GM13977 (cell line): Measurements from ENCODE around the gene DNAH10.
A peak's percentile ranks its signal among the peaks of the same experiment; 100 is the strongest.

ENCODE experiments used
- DNase-seq: peaks from one replicate; pipeline ENCODE4 v3.0.0; 2012; ENCODE audit warnings: low spot score
- in situ Hi-C: fragments of 300-500 bp; cut with MboI; formaldehyde crosslinking; loops from one replicate; pipeline ENCODE4 v1.12.0; 2022; ENCODE audit warnings: low sequenced_read_pairs, low pct_unique_long_range_greater_than_20kb, mixed read lengths, inconsistent platforms; ENCODE audit not compliant: unreplicated experiment
- TF ChIP-seq, protein P1 (sequence below): IDR thresholded peaks from 2 replicates; pipeline ENCODE4 v1.5.1; 2012; ENCODE audit warnings: mild to moderate bottlenecking, control low read depth; ENCODE audit not compliant: insufficient read depth; ENCODE audit errors: extremely low read depth, missing control alignments

Gene DNAH10

DNA sequence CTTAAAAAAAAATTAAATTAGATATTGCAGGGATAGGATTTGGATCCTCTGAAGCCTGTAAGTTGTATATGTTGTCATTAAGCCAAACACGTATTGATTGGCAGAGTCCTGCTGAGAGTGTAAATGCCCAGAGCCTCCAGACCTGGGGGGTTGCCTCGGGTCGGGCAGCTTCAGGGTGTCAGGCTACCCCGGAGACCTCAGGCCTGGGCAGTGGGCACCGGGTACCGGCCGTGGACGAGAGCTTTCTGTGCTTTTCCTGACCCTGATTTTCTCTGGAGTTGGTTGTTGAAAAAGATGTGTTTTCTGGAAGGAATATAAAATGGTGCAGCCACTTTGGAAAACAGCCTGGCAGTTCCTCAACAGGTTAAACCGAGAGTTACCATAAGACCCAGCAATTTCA is 96.1 kb downstream of the DNAH10 start:
- TF ChIP-seq, protein P1, sequence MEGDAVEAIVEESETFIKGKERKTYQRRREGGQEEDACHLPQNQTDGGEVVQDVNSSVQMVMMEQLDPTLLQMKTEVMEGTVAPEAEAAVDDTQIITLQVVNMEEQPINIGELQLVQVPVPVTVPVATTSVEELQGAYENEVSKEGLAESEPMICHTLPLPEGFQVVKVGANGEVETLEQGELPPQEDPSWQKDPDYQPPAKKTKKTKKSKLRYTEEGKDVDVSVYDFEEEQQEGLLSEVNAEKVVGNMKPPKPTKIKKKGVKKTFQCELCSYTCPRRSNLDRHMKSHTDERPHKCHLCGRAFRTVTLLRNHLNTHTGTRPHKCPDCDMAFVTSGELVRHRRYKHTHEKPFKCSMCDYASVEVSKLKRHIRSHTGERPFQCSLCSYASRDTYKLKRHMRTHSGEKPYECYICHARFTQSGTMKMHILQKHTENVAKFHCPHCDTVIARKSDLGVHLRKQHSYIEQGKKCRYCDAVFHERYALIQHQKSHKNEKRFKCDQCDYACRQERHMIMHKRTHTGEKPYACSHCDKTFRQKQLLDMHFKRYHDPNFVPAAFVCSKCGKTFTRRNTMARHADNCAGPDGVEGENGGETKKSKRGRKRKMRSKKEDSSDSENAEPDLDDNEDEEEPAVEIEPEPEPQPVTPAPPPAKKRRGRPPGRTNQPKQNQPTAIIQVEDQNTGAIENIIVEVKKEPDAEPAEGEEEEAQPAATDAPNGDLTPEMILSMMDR, result no peak
- in situ Hi-C loops, result no loop called here
- no peak for DNase-seq

DNA sequence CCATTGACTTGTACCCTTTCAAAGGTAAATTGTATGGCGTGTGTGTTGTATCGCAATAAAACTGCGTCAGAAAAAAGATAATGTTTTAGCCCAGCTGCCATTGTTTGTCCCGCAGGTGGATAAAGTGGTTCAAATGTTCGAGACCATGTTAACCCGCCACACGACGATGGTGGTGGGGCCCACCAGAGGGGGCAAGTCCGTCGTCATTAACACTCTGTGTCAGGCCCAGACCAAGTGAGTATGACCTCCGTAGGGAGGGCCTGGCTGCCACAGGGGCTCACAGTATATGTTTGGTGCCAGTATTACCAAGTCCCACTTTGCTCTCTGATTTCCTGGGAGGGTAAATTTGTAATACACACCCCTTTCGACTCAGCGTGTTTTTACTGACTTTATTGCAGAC is 96.9 kb downstream of the DNAH10 start:
- TF ChIP-seq, protein P1, result no peak
- DNase-seq, result no peak
- in situ Hi-C loops, result no loop called here

DNA sequence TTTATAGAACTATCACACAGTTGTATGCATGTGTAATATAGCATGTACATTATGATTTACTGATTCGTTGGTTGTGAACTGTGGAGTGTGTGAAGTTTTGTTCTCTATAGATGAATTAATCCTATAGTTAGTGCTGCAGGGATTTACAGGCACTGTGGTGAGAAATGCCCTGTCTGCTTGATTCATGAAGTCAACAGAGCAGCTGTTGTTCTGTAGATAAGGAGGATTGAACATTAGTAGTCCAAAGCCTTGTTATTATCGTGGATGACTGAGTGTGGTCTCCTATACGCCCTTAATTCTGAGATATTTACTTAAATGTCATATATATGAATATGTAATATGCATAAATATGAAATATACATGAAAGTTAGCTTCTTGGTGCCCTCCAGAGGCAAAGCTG is 98.3 kb downstream of the DNAH10 start:
- no peak for DNase-seq
- TF ChIP-seq, protein P1, result peak; percentile 9
- in situ Hi-C loops, result no loop called here

DNA sequence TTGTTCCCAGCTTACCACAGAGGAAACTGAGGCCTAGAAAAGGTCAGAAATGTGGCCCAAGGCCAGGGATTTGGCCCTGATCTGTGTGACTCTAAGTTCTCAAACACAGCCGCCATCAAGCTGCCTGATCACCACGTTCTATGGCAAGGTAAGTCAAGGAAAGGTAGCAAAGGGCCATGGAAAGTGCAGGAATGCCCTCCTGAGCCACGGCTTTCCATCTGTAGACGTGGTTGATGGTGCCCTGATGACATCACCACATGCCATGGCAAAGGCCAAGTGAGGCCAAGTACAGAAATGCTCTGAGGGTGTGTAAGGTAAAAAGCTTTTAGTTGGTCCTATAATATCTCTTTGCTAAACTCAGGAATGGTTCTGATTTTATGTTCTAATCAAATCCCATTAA is 99.3 kb downstream of the DNAH10 start:
- no peak for DNase-seq
- in situ Hi-C loops, result no loop called here
- TF ChIP-seq, protein P1, result no peak

DNA sequence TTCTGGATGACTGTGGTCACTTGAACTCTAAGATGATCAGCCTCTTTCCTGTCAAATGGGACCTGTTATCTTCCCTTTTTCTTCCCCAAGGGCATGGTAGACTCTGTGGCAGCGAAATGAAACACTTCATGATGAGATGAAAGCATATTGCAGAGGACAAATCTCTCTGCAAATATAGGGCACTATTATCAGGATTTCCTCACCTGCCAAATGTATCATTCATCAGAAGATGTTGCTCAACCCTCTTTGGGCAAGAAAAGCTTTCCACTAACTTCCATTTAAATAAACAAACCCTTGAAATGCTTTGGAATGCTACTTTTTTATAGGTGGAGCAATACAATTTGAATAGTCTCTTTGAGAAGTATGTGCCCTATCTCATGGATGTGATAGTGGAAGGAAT is 105.0 kb downstream of the DNAH10 start:
- TF ChIP-seq, protein P1, result no peak
- in situ Hi-C loops, result no loop called here
- no peak for DNase-seq

DNA sequence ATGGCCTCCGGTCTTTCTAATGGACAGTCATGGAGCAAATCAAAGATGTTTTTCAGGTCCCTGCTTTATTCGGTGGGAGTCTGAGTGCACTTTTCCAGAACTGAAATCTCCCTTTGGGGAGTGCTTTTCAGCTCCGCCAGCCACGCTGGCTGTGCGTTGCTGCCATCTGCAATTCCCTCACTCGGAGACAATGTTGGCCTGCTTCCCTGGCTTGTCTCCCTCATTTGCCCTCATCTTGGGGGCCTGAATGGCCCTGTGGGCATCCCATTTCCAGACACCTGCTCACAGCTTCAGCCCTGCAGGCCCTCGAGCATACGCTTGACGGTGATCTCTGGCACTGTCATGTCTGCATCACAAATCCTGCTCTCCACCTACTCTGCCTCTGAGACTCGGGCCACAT is 106.7 kb downstream of the DNAH10 start:
- in situ Hi-C loops, result no loop called here
- TF ChIP-seq, protein P1, result no peak

DNA sequence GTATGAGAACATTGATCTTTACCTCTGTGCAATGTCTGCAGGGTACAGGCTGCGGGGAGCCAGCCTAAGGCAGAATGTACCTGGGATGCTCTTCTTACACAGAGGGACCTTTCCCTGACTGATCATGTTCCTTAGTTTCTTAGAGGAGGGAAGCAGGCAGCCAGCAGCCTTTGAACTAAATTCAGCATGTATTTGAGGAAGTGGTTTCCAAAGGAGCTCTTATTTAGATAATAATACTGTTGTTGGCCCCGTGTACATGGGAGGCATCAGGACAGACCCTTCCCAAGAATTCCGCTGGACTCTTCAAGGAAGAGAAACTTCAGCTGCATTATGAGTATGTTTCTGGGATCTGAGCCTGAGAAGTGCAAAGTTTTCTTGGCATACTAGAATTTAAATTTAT is 111.7 kb downstream of the DNAH10 start:
- DNase-seq, result no peak
- in situ Hi-C loops, result no loop called here
- TF ChIP-seq, protein P1, result no peak

More for the DNA sequence above, 106.7 kb downstream of the DNAH10 start:
- DNase-seq, result no peak
